SJSA1 (cell line): ENCODE measurements around the gene CCBE1. TPM values are rescaled to one million over a fixed set of nuclear protein-coding genes. Genes with fewer than 3 reads are reported as not detected.

ENCODE experiments used
- DNase-seq, 2 experiments: peaks; one replicate each; pipeline ENCODE4 v3.0.0-alpha.2; 2015 to 2020; ENCODE audit warnings: low spot score in 2 of 2, low read depth in 1 of 2
- H3K27ac ChIP-seq: fragments of 250-450 bp; sonication (Bioruptor Pico); 2 replicates; pipeline ENCODE4 v1.5.1; 2020; ENCODE audit warnings: mild to moderate bottlenecking, moderate library complexity
- H3K27me3 ChIP-seq: fragments of 250-450 bp; sonication (Bioruptor Pico); replicated peaks from 2 replicates; pipeline ENCODE4 v1.5.1; 2020; ENCODE audit warnings: mild to moderate bottlenecking, moderate library complexity
- H3K36me3 ChIP-seq: fragments of 250-450 bp; sonication (Bioruptor Pico); 2 replicates; pipeline ENCODE4 v1.5.1; 2020; ENCODE audit warnings: mild to moderate bottlenecking
- H3K4me1 ChIP-seq: fragments of 250-450 bp; sonication (Bioruptor Pico); replicated peaks from 2 replicates; pipeline ENCODE4 v1.6.1; 2021; ENCODE audit warnings: mild to moderate bottlenecking
- H3K4me3 ChIP-seq: fragments of 250-450 bp; sonication (Bioruptor Pico); 2 replicates; pipeline ENCODE4 v1.5.1; 2020; ENCODE audit warnings: mild to moderate bottlenecking
- H3K9me3 ChIP-seq: fragments of 250-450 bp; sonication (Bioruptor Pico); replicated peaks from 2 replicates; pipeline ENCODE4 v1.5.1; 2020; ENCODE audit warnings: mild to moderate bottlenecking
- total RNA-seq: library from RNA; depleted of rRNA; stranded (reverse); fragments of >200 nt; shearing (Covaris generic); gene quantifications from 2 replicates; pipeline ENCODE4 v1.2.3, GENCODE V29; 2014

The CCBE1 gene
- total RNA-seq, 1 experiment from 2014 or later = 5.1 TPM

DNA sequence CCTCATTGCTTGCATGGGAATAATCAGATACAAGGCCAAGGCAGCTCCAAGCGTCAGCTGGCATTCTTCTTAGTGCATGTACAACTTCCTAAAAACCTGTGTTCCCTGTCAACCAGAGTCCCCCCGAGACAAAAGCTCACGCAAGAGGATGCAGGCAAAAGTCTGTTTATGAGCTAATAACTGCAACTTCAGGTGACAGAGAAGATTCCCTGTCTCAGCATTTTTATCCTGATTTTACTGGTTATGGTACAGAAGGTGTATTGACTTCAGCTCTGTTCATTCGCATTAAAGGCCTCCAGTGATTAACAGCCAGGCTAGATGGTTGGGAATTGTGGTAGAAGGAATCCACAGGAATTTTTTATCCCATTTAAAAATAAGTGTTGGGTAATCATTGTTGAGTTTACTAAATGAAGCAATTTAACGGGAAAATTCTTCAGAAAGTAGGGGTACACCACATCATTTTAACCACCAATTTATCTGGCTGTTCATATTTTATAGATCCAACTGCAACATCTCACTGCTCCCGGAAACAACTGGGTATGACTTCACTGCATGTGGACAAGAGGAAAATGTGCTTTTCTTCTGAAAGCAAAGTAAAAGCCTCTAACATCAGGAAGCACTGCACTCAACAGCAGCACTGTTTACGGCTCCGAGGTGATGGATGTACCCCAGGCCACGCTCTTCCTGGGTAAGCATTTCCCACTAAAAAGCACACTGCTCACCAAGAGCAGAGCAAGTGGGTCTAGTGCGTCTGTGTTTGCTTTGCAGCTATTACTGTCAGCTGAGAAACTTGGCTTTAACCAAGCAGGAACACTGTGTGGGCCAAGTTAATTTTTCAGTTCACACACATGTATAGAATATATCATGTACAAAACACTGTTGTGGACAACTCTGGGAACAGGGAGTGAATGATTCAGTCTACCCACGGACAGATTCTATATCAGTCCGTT is 31.9 kb downstream of the CCBE1 start:
- Histone ChIP-seq H3K4me1 (peaks cover 34% of the 10 kb centered on the region), H3K4me3 (no peak overlapping the region), H3K9me3 (no peaks in the 10 kb centered on the region), H3K27ac (no peak overlapping the region), H3K36me3 (no peaks in the 10 kb centered on the region), H3K27me3 (no peaks in the 10 kb centered on the region; the same call in 1 of the 2 replicates)
- no peak for DNase-seq

DNA sequence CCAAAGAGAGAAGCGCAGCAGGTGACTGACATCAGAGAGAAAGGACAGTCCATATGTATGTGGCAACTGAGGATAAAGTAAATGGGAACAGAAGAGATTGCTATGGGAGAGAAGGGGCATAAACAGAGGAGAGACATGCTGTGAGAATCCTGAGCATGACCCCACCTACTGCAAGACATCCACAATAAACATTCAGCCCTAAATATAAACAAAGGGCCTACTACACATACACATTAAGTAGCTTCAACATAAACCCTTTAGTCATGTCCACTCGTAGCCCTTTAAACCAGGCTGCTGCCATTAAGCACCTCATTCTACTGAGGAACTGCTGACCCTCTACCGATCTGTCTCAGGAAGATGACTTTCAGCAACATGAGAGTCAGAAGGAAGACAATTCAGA is 32.9 kb downstream of the CCBE1 start:
- H3K27me3 ChIP-seq = no peaks in the 10 kb centered on the region; the same call in 1 of the 2 replicates
- DNase-seq = no peak
- no peaks in the 10 kb centered on the region for H3K9me3 ChIP-seq
- H3K27ac ChIP-seq = no peak overlapping the region
- H3K4me3 ChIP-seq = no peak overlapping the region
- no peaks in the 10 kb centered on the region for H3K36me3 ChIP-seq
- peaks cover 42% of the 10 kb centered on the region for H3K4me1 ChIP-seq

DNA sequence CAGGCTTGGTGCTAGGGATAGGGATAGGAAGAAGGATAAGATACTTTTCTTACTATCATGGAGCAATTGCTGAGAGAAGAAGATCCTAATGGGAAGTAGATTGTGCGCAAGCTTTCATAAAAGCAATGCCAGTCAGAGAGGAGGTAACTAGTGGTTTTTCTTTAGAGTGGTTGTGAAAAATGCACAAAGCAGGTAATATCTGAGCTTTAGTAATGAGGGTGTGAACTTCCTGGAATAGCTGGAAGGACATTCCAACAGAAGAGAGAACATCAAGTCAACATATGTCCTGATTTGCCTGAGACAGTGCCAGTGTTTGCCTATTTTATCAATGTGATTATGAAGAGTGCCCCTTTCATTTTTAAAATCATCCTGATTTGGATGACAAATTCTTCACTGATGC is 34.1 kb downstream of the CCBE1 start:
- Histone ChIP-seq H3K4me3 (no peak overlapping the region), H3K27me3 (no peaks in the 10 kb centered on the region; the same call in 1 of the 2 replicates), H3K9me3 (no peaks in the 10 kb centered on the region), H3K4me1 (peaks cover 46% of the 10 kb centered on the region), H3K36me3 (no peaks in the 10 kb centered on the region), H3K27ac (no peak overlapping the region)
- DNase-seq = no peak

DNA sequence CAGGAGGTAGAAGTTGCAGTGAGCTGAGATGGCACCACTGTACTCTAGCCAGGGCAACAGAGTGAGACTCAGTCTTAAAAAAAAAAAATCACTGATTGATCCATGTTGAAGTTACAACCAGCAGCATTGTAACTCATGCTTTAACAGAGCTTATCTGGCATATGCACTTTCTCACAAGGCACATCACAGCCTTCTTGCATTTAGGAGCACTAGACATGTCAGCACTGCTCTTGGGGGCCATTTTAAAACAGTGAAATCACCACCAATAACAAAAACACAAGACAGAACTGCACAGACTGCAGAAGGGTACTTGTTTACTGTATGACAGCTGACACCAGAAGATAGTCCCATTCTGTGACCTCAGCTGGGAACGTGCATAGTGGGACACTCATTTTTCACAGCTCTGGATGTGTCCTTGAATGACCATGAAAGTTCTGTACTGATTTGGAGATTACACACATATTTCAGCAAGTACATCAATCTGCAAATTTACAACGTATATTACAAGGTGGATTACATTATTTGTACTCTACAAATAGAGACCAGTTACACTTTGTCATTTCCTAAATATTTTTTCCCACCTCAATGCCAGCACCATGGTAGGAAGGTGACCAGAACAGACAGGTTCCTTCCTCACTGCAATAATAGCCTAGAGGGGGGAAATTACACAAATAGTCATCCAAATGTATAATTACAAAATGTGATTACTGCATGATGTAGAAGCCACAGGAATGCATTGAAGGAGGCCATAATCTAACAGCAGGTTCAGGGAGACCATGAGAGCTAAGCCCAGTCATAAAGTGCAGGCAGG is 35.1 kb downstream of the CCBE1 start:
- Histone ChIP-seq H3K27ac (no peak overlapping the region), H3K4me3 (no peak overlapping the region), H3K4me1 (peaks cover 46% of the 10 kb centered on the region), H3K27me3 (no peaks in the 10 kb centered on the region; the same call in 1 of the 2 replicates), H3K36me3 (no peaks in the 10 kb centered on the region), H3K9me3 (no peaks in the 10 kb centered on the region)
- peak in 1 of 2 experiments; percentile 23 for DNase-seq

DNA sequence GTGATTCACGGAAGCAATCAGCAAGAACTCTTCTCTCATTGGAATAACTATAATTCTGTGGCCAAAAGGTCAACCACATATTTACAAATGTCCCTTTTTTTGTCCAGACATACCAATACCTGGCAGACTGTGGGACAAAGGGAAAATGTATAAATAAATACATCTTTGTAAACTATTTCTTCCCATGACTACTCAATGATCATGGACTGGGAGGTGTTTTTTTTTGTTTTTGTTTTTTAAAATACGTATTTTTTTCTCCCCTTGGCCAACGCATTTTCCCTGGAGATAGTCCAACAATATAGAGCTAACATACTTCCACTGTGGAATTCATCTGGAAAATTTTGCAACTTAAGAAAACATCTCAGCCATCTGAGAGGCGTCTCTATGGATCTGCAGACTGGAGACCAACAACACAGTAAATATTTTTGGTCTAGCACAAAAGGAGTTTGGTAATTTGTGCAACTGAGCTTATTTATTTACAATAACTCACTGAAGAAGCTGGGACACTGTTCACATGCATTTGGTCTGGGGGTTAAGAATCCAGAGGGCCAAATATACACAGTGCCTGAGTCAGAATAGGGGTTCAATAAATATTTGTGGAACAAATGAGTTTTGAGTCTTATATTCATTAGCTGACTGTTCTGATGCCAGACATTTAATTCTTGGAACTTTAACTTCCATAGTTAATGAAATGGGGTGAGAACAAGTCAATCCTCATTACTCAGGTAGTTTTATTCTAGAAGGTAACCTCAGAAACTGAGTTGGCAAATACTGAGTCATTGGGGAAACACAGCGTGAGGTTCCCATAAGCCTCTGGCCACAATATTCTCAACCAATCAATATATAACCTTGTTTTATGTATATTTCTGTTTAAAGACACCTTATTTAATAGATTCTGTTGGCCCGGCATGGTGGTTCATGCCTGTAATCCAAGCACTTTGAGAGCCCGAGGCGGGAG is 36.2 kb downstream of the CCBE1 start:
- peak; percentile 4 to 42 for DNase-seq
- Histone ChIP-seq H3K36me3 (no peaks in the 10 kb centered on the region), H3K9me3 (no peaks in the 10 kb centered on the region), H3K4me1 (peaks cover 46% of the 10 kb centered on the region), H3K27me3 (no peaks in the 10 kb centered on the region; the same call in 1 of the 2 replicates), H3K27ac (no peak overlapping the region), H3K4me3 (no peak overlapping the region)

DNA sequence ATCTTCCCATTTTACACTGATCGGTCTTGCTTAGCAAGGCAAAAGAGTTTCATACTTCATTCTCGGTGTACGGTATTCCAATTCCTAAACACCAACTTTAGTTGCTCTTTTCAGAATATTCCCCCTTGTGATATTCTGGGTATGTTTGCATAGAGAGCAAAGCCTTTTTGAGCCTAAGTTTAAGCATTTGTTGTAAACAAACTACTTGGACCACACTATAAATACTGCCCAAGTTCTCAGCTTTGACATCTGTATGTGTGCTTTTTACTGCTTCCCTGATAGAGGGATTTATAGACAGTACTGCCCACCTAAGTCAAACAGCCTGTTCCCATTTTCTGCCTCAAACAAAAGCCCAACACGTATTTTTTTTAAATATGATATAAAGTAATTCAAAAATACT is 36.9 kb downstream of the CCBE1 start:
- Histone ChIP-seq H3K36me3 (no peaks in the 10 kb centered on the region), H3K4me3 (no peak overlapping the region), H3K9me3 (no peaks in the 10 kb centered on the region), H3K27me3 (no peaks in the 10 kb centered on the region; the same call in 1 of the 2 replicates), H3K27ac (no peak overlapping the region), H3K4me1 (peaks cover 44% of the 10 kb centered on the region)
- DNase-seq = peak in 1 of 2 experiments; percentile 27

DNA sequence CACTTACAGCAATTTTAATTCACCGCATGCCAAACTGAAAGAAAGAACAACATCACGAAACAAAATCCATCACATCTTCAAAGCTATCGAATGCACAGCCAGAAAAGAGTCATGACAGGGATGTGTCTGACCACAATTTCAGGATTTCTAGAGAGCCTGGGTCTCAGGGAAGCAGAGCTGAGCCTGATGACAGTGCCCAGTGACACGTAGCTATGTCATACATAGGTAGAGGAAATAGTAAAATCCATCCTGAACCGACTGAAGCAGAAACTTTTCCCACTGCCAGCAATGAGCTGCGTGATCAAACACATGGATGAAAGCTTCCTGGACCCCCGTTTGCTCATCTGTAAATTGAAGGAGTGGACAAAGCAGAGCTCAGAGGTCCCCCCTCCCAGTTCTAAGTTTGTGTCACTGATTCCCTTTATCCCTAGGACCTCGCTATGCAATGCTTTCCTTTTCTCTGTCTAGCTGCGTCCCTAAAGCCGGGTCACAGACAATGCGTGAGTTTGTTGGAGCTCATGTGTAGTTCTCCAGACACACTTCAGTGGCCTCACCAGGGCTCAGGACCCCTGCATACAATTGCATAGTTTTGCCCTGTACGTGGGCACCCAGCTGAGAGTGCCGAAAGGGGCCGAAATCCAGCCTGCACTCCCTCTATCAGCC is 37.6 kb downstream of the CCBE1 start:
- DNase-seq = peak in 1 of 2 experiments; percentile 7
- no peaks in the 10 kb centered on the region for H3K9me3 ChIP-seq
- H3K27ac ChIP-seq = no peak overlapping the region
- no peaks in the 10 kb centered on the region; the same call in 1 of the 2 replicates for H3K27me3 ChIP-seq
- peaks cover 41% of the 10 kb centered on the region for H3K4me1 ChIP-seq
- H3K36me3 ChIP-seq = no peaks in the 10 kb centered on the region
- peak overlapping the region; percentile 12 for H3K4me3 ChIP-seq

DNA sequence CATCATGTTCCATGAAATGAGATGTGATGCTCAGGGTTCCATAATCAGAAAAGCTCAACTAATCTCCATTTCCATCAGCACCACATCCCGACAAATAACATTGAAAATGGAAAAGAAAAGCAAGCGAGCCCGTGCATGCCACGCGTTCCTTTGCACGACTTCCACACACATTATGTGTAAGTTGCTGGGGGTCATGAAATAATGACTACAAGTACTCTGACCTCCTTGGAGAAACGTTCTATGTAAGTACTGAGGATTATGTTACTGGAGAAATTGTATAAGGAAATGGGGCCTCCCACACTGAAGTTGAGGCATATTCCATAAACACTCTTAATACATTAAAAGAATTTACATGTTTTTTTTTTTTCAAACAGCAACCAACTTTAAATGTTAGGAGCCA is 38.3 kb downstream of the CCBE1 start:
- no peak overlapping the region for H3K4me3 ChIP-seq
- H3K4me1 ChIP-seq = peaks cover 37% of the 10 kb centered on the region
- no peaks in the 10 kb centered on the region; the same call in 1 of the 2 replicates for H3K27me3 ChIP-seq
- H3K36me3 ChIP-seq = no peaks in the 10 kb centered on the region
- no peak overlapping the region for H3K27ac ChIP-seq
- no peak for DNase-seq
- H3K9me3 ChIP-seq = no peaks in the 10 kb centered on the region

DNA sequence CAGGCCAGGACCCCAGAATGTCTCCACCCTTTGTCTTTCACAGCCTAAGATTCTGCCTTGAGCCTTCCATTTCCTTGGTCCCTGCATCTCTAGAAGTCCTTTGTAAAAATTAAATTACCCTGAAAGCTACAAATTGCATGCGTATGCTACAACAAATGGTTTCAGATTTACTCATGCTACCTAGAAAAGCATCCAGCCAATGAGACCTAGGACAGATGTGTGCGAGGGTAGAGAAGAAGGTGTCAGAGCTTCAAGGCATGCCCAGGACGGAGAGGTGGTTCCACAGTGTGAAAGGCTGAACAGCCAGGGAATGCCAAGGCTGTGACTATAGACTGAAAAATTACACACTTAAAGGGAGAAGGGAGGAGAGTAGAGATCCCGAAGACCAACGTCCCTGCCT is 40.2 kb downstream of the CCBE1 start:
- no peaks in the 10 kb centered on the region for H3K27me3 ChIP-seq
- no peak overlapping the region for H3K27ac ChIP-seq
- no peaks in the 10 kb centered on the region for H3K36me3 ChIP-seq
- H3K4me1 ChIP-seq = peaks cover 30% of the 10 kb centered on the region
- no peaks in the 10 kb centered on the region for H3K9me3 ChIP-seq
- DNase-seq = peak in 1 of 2 experiments; percentile 11
- no peak overlapping the region for H3K4me3 ChIP-seq

DNA sequence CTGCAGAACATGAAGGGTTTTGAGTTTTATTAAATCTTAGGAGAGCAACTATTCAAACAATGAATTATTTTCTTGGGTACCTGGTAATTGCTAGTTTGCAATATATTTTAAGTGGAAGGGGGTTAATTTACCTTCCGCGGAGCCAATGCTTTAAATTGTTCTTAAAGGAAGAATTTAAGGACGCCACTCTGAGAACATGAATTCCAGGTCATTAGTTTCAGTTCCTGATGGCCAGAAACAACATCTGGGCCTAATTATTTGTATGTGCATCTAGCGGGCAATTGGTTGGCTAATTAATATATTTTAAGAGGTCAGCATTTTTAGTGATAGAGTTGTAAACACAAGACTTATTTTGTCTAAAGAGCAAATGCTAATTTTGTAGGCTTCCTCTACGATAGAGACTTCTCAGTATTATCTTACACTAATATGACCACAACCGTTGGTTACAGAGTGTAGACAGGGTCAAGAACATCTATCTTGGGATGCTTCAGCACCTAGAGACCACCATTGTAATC is 40.8 kb downstream of the CCBE1 start:
- Histone ChIP-seq H3K4me1 (peaks cover 24% of the 10 kb centered on the region), H3K27me3 (no peaks in the 10 kb centered on the region)

DNA sequence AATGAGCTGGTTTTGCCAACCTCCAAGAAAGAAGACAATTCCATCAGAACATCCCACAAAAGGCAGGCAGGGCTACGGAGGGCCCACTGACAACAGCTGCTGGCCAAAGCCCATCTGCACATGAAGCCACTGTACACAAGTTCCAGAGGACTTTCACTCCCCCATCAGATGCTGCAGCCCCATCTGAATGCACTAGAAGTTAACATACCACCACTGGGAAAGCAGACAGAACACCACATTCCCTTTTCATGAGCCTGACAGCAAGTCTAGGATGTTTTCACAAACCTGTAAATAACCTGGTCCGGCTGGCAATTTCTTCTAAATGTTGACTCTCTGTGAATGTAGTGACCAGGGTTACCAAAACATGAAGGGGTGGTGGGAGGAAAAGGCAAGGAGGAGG is 41.5 kb downstream of the CCBE1 start:
- Histone ChIP-seq H3K27me3 (no peaks in the 10 kb centered on the region), H3K27ac (no peak overlapping the region), H3K4me3 (no peak overlapping the region), H3K4me1 (peaks cover 16% of the 10 kb centered on the region), H3K36me3 (no peaks in the 10 kb centered on the region), H3K9me3 (no peaks in the 10 kb centered on the region)
- no peak for DNase-seq

More for the DNA sequence above, 40.8 kb downstream of the CCBE1 start:
- Histone ChIP-seq H3K27ac (no peak overlapping the region), H3K4me3 (no peak overlapping the region), H3K36me3 (no peaks in the 10 kb centered on the region), H3K9me3 (no peaks in the 10 kb centered on the region)
- DNase-seq = no peak

DNA sequence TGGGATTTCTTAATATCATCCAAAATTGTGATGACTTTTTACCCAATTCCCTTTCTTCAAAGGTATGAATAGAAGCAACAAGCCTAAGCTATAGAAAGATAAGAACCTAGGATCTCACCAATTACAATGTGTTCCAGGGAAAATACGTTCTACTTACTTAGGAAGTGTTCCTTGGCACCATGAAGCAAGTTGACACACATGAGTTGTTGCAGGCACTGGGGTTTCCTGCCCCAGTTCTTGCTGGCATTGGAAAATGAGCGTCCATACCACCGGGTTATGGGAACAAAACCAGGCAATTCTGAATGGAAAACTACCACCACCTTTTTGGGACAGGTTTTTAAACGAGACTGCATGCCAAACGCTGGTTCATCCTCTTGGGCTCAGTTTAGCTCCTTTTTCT is 46.2 kb downstream of the CCBE1 start:
- DNase-seq = no peak
- no peaks in the 10 kb centered on the region for H3K36me3 ChIP-seq
- H3K27ac ChIP-seq = no peak overlapping the region
- no peaks in the 10 kb centered on the region for H3K9me3 ChIP-seq
- H3K4me1 ChIP-seq = no peaks in the 10 kb centered on the region; the same call in 1 of the 2 replicates
- H3K4me3 ChIP-seq = no peak overlapping the region
- no peaks in the 10 kb centered on the region for H3K27me3 ChIP-seq
